Activated CD4-positive, alpha-beta T cell treated with anti-CD3 and anti-CD28 coated beads, Interleukin-2, amount 50 U/mL, for 24 hours (primary cell): ENCODE measurements around the gene EHMT1.
"Not testable (repeated sequence)": the region's sequence is repeated elsewhere in the genome, so short reads cannot be mapped to it uniquely, and the experiment has no call there.

Experiments
- DNase-seq, 2 donors: peaks; one replicate each; pipeline ENCODE4 v3.0.0-alpha.2; 2020; ENCODE audit warnings: low read depth in 1 of 2, low spot score in 1 of 2

The EHMT1 gene

GRCh38 chr9:137759117-137759516 lies 140.3 kb downstream of the EHMT1 start:
- DNase-seq, result no peak

DNA sequence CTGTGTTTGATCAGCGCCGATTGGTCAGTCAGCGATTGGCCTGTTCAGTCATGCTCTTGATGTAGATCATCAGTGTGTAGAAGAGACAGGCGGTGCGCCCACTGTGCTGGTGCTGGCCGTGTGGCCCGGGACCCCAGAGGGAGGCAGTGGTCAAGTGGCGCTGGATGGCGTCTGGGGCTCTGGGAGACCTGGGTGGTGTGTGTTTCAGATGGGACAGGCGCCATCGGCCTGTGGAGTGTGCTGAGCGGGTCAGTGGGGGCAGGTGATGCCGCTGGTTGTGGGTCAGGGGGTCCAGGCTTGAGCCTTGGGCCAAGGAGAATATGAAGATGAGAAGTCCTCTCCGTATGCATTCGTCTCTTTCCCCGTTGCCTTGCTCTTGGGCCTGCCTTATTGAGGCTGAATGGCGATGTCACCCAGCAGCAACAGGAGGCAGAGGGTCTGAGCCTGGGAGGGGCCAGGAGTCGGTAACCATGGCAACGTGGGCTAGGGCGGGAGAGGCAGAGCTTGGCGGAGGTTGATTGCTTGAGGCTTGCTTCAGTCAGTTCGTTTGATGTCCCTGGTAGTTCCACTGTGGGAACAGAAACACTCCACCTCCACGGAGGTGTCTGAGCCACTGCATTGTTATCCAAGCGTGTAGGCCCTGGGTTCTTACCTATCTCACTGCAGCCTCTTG lies 141.0 kb downstream of the EHMT1 start:
- DNase-seq, result no peak

DNA sequence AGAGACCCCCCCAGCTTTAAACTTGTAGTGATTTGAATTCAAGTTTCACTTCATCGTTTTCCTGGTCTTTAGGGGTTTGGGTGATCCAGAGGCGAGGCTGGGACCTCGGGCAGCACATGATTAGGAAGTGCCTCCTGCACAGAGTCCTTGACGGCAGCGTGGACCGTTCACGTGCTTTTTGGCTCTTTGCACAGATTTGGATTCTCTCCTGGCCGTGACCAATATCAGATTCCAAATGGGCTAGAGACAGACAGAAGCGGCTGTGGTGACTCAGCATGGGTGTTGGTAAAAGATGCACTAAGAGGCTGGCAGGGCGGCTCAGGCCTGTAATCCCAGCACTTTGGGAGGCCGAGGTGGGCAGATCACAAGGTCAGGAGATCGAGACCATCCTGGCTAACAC lies 141.6 kb downstream of the EHMT1 start:
- no peak for DNase-seq

DNA sequence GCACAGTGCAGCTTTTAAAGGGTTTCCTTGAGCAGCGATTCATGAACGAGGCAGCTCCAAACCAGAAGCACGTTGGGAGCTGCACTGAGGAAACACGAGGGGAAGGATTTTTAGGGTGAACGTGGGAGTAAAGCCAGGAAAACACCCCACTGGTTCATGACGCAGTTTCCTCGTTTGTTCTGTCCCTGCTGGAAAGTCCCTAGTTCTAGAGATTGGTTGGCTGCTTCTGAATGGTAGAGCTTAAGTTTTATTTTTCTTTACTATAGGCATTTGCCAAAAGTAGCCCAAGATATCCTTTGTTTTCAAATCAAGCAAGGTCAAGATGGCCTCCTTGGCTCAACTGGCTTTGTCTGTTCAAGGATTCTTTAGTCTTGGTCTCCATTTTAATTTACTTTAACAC lies 142.2 kb downstream of the EHMT1 start:
- peak in 1 of 2 donors; percentile 23 for DNase-seq

DNA sequence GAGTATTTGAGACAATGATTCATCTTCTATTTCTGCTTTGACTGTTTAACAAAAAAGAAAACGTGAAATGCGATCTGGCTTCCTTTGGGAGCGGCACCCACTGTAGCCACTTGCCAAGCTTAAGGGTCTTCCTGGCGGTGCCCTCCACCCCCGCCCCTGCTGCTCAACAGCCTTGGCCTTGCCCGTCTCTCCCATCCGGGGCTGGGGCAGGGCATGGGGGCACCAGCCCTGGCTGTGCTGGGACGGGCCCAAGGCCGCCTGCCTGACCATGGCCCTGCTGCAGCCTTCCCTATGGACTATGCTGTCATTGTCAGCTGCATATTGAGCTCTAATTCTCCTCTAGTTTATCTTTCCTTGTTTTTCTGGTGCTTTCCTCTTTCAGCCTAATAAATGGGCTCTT lies 143.0 kb downstream of the EHMT1 start:
- no peak for DNase-seq

- no peak for DNase-seq
Observed at GRCh38 chr9:137762414-137763061, 143.7 kb downstream of the EHMT1 start.

DNA sequence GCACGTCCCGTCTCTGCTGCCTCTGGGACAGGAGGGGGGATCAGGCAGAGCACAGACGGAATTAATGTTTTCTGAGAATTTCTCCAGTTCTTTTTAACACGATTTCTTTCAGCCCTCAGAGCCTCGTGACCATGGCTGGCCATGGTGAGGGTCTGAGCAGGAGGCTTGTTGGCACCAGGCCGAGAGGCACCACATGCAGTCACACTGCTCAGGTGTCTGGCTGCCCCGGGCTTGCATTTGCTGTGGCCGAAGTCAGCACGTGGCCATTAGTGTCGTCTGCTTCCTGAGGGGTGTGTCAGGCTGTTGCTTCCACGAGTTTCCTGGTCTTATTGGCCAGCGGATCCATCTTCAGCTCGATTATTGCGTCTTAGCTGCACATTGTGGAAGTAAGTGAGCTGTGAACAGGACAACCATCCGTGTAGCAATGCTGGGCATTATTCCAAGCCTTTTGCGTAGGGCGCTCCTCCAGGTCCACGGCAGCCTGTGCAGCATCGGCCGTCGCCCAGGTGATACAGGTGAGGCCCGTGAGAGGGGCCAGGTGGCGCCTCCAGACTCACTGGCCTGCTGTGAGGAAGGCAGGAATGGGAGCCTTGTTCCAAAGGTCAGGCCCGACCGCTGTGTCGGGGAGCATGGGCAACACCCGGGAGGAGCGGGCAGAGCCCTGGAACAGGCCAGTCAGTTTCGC lies 144.6 kb downstream of the EHMT1 start:
- no peak for DNase-seq

- DNase-seq, result no peak
Observed at GRCh38 chr9:137764171-137764671, 145.4 kb downstream of the EHMT1 start.

DNA sequence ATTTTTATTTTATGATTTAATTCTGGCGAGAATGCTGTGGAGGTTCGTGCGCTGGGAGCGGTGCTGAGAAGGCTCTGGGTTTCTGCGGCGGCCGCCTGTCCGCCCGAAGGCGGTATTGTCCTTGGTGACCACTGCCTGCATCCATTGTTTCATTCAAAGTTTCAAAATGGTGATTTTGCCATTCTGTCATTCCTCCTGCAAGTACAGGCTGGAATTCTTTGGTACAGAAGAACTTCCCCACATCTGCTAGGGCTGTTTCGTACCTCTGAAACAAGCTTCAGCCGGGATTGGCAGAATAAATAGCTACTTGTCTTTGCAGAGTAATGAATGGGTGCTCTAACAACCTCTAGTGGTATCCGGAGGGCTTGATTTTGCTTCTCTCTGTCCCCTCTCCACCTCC lies 146.2 kb downstream of the EHMT1 start:
- no peak for DNase-seq

GRCh38 chr9:137765536-137765935 lies 146.7 kb downstream of the EHMT1 start:
- no peak for DNase-seq

GRCh38 chr9:137771580-137771979 lies 152.8 kb downstream of the EHMT1 start:
- no peak for DNase-seq

GRCh38 chr9:137772281-137772873 lies 153.6 kb downstream of the EHMT1 start:
- no peak for DNase-seq

- no peak for DNase-seq
Observed at GRCh38 chr9:137774775-137775386, 156.1 kb downstream of the EHMT1 start.

DNA sequence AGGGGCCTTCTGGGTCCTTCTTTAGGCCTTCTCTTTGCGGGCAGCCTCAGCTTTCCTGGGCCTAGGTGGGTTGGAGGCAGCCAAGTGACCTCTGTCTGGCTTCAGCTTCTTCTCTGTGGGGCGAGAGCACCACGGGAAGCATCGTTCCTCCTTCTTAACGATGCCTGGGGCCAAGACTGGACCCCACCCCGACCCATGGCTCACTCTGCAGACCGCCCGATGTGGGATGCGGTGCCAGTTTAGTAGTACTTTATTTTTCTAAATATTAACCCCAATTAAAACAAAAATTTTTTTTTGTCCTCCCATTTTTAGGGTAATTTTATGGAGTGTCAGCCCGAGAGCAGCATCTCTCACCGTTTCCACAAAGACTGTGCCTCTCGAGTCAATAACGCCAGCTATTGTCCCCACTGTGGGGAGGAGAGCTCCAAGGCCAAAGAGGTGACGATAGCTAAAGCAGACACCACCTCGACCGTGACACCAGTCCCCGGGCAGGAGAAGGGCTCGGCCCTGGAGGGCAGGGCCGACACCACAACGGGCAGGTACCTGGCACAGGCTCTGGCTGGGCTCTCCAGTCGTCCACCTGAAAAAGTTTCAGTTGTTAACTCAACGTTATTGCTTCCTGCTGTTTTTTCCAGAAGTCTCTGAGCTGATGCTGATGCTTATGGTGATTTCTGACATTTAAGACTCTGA lies 157.6 kb downstream of the EHMT1 start:
- no peak for DNase-seq

- no peak for DNase-seq
Observed at GRCh38 chr9:137777761-137778160, 159.0 kb downstream of the EHMT1 start.

DNA sequence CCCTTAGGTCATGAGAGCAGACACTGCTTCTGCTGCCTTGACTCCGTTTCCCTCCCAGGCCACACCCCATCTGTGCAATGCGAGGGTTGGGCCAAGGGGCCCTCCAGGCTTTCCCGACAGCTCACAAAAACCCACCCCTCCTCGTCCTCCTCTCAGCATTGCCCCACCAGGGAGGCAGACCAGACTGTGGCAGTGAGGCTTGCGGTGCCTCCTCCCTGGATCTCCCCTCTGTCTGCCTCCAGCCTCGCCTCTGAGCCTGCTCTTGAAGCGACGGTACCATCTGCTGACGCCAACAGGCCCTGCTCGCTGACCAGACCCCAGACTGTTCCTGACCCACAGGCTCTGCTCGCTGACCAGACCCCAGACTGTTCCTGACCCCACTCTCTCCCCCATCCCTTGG lies 159.5 kb downstream of the EHMT1 start:
- no peak for DNase-seq

DNA sequence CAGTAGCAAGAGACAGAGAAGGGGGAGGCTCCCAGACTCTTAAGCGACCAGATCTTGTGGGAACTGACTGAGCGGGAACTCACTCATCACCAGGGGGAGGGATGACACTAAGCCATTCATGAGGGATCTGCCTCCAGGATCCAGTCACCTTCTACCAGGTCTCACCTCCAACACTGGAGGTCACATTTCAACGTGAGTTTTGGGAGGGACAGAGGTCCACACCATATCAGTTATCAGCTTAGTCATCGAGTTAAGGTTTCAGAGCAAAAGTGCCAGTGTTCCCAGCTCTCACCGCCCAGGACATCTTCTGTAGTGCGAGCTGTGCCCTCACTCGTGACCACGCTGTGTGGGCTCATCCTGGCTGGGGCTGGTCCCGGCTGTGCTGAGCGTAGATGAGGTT lies 160.1 kb downstream of the EHMT1 start:
- DNase-seq, result no peak

GRCh38 chr9:137780031-137780430 lies 161.2 kb downstream of the EHMT1 start:
- DNase-seq, result not testable (repeated sequence)

DNA sequence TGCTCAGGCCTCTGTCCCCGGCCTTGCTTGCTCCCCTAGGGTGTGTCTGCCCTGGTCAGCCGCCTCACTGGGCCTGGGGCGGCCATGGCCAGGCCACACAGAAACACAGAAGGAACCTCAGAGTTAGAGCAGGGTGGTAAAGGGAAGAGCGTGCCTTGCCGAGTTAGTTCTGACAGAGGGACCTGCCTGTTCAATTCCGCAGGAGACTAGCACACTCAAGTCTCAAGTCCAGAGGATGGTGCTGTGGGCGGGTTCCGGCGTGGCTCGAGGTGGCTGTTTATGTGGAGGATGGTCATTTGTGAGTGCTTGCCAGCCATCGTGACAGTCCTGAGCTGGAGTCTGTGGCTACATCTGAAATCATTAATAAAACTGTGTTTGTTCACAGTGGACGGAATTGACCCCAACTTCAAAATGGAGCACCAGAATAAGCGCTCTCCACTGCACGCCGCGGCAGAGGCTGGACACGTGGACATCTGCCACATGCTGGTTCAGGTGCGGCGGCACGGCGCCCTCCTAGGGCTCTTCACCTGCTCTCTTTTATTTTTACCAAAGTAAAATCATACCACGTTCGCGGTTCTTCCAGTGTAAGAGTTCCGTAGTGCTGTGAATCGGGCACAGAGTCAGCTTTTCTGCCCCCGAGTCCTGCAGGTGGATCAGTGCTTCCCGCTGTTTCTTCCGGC lies 163.2 kb downstream of the EHMT1 start:
- no peak for DNase-seq

DNA sequence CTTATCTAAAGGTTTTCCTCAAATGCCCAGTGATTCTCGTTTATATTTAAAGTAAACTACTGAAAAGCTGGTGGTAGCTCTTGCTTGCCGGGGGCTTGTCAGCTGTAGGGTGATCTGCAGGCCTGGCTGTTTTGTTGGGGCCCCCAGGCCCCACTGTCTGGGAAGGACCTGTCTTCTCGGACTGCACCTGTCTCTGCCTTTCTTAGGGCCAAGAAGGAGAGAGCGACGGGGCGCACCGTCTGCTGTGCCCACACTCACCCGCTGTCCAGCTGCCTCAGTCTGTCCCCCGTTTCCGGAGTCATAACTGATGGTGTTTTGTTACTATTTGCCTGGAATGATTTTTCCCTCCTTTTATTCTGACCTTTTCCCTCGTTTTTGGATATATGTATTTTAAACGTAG lies 164.7 kb downstream of the EHMT1 start:
- DNase-seq, result no peak
